DND-41 (cell line): ENCODE data around the gene E2F4.

ENCODE experiments used
- EZH2 ChIP-seq: IDR thresholded peaks from 3 replicates; pipeline ENCODE4 v1.6.1; 2012; ENCODE audit warnings: borderline replicate concordance, low read depth, mild to moderate bottlenecking, moderate library complexity, low read length, inconsistent platforms; ENCODE audit not compliant: severe bottlenecking
- TF ChIP-seq, protein P1 (sequence below): IDR thresholded peaks from 2 replicates; pipeline ENCODE4 v1.5.1; 2012; ENCODE audit warnings: borderline replicate concordance, low read length, moderate library complexity, mild to moderate bottlenecking; ENCODE audit not compliant: poor library complexity, severe bottlenecking; ENCODE audit errors: extremely low read depth

DNA sequence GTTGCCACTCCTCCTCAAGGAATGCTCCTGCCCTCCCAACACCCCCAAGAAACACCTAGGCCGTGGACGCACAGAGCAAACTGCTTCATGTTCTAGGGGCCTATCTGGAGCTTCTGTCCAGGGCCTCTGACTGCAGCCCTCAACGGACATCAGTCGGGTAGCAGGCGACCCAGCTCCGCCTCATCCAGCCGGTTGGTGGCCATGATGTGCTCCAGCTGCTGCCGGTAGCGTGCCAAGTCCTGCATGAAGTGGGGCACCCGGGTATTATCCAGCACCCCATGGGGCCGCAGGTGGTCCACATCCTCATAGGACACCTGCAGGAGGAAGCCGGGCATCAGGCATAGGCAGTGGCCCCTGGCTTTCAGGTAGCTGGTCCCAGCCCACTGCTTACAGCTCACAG lies 15.3 kb upstream of the E2F4 start:
- TF ChIP-seq, protein P1, sequence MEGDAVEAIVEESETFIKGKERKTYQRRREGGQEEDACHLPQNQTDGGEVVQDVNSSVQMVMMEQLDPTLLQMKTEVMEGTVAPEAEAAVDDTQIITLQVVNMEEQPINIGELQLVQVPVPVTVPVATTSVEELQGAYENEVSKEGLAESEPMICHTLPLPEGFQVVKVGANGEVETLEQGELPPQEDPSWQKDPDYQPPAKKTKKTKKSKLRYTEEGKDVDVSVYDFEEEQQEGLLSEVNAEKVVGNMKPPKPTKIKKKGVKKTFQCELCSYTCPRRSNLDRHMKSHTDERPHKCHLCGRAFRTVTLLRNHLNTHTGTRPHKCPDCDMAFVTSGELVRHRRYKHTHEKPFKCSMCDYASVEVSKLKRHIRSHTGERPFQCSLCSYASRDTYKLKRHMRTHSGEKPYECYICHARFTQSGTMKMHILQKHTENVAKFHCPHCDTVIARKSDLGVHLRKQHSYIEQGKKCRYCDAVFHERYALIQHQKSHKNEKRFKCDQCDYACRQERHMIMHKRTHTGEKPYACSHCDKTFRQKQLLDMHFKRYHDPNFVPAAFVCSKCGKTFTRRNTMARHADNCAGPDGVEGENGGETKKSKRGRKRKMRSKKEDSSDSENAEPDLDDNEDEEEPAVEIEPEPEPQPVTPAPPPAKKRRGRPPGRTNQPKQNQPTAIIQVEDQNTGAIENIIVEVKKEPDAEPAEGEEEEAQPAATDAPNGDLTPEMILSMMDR, result no peak
- TF ChIP-seq EZH2, result no peak
